Measurements from ENCODE around the gene COLEC12.

- TF ChIP-seq, protein P1, sequence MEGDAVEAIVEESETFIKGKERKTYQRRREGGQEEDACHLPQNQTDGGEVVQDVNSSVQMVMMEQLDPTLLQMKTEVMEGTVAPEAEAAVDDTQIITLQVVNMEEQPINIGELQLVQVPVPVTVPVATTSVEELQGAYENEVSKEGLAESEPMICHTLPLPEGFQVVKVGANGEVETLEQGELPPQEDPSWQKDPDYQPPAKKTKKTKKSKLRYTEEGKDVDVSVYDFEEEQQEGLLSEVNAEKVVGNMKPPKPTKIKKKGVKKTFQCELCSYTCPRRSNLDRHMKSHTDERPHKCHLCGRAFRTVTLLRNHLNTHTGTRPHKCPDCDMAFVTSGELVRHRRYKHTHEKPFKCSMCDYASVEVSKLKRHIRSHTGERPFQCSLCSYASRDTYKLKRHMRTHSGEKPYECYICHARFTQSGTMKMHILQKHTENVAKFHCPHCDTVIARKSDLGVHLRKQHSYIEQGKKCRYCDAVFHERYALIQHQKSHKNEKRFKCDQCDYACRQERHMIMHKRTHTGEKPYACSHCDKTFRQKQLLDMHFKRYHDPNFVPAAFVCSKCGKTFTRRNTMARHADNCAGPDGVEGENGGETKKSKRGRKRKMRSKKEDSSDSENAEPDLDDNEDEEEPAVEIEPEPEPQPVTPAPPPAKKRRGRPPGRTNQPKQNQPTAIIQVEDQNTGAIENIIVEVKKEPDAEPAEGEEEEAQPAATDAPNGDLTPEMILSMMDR (IDR thresholded peaks at IDR 0.05), result no peak
- no peak for TF ChIP-seq EP300 (IDR thresholded peaks at IDR 0.05)
These were observed 205.9 kb downstream of the COLEC12 start for GRCh38 chr18:294566-294965.
